T-helper 1 cell (primary cell): ENCODE results near the gene HS3ST3B1.
A peak's percentile ranks its signal among the peaks of the same experiment; 100 is the strongest.

Experiments used
- DNase-seq, 5 donors: peaks; one replicate each; pipeline ENCODE4 v3.0.0-alpha.2; 2012 to 2020

HS3ST3B1 gene

GRCh38 chr17:14303343-14304221 is 2.7 kb downstream of the HS3ST3B1 start:
- peak; percentile 26 to 49 (median 38) for DNase-seq

- no peak for DNase-seq
Observed at GRCh38 chr17:14304222-14304772, 3.4 kb downstream of the HS3ST3B1 start.

DNA sequence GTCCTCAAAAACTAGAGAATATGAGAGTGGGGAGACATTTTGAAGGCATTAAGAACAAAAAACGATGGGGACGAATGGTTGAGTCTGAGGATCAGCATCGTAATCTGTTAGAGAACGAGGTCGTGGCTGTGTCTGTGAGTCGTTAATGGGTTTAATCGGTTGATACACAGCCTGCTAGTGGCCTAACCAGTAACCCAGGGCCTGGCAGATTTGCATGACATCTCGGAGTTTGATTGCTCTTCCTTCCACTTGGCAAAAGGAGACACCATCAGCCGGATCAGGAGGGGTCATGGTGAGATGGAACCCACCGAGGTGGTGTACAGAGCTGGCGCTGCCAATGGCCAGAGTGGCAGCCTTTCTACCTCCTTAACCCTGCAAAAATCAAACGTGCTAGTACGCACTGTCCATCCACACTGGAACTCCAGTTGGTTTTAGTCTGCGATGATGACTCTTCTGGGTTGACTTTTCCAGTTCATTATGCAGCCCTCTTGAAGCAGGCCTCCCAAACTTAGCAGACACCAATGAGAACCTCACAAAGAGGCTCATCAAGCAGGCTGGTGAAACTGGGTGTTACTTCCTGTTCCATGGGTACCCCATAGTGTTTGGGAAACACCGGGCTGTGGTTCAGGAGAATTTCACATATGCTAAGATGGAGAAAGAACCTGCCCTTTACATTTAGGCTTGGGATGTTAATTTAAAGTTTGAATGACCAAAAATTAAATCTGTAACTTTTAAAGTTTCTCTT is 4.1 kb downstream of the HS3ST3B1 start:
- DNase-seq: no peak

DNA sequence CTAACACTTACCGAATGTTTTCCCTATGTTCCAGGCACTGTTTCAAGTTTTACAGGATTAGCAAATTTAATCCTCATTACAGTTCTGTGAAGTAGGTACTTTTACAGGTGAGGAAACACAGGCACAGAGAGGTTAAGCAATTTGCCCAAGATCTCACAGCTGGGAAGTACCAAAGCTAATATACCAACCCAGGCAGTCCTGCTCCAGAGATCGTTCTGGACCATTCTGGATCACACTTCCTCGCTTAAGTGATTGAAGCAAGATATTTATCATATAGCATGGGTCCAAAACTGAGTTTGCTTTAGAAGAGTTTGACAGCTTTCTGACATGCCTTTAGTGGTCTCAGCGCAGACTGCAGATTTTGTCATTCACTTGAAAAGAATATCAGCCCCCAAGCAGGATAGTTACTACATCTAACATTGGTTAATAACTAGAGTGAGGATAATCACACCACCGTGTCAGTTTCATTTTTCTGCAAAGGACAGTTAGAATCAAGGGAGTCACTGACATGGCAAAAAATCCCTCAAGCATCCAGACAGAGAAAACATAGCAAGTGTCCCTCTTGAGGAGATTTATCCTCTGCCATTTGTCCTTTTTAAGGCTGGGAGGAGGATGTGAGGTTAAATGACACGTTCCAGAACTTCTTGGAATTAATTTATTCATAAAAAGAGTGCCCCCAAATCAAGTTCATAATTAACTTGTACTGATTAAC is 5.1 kb downstream of the HS3ST3B1 start:
- no peak for DNase-seq

GRCh38 chr17:14306596-14306995 is 5.7 kb downstream of the HS3ST3B1 start:
- no peak for DNase-seq

- no peak for DNase-seq
Observed at GRCh38 chr17:14307560-14308024, 6.7 kb downstream of the HS3ST3B1 start.

DNA sequence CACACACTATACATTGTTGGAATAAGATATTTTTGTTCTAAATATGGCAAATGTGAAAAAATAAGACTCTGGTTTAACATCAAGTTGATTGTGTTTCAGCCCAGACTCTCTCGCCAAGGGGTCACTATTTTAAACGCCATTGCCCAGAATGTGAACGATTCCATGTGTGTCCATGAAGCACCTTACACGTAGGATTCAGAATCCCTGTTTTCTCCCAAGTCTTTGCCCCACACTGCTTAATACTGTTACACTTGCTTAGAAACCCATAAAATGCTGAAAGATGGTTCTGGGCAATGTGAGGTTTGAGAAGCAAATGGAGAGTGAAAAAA is 7.7 kb downstream of the HS3ST3B1 start:
- DNase-seq: no peak

DNA sequence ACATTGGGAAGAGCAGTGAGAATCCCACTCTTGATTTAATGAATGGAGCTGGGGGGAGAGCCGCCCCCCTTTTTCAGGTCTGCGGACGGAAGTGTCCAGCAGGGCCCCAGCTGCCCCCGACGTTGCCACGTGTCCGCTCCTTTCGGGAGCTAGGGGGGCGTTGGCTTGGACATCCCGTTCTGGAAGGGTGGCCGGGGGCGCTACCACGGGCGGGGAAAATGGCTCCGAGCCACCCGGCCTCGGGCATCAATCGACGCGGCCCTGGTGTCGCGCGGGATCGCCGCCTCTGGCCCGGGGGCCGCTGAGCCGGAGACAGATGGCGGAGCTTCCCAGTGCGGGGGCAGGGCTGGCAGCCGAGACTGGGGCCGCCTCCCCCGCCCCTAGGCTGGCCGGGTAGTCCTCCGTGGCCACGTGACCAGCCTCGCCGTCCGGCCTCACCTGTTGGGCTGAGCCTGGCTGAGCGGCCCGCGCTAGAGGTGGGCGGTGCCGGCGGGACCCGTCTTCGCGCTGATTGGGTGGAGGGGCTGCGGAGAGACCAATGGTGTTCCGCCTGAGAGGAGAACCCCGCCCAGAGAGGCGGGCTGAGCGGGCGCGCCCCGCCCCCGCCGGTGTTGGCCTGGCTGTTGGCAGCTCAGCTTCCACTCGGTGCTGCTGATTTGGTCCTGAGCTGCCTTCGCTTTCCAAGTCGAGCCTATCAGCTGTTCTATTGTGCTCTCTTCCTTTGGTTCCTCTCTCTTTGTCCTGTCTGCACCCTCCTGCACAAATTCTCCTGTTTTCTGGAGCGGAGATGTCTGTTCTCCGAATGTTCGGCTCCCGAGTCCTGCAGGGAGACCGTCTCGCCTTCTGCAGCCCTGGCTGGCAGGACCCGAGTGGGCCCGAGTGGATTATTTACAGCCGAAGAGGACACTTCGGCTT is 8.3 kb downstream of the HS3ST3B1 start:
- DNase-seq: peak; percentile 87 to 93 (median 90)

DNA sequence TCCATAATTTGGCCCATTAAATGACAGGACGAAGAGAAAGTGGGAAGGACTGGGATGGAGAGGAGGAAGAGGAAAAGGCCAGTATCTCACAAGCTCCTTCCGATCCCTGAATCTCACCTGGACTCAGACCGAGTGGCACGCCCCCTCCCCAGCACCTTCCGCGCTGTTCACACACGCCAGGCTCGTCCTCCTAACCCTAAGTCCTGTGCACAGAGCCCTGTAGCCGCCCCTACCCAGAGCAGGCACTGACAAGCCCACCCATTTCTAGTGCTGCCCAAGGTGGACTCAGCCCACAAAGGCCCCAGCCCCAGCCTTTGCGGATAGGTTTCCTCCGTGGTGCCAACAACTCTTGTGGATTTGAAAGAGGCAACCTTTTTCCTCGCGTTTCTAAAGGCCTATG is 9.2 kb downstream of the HS3ST3B1 start:
- DNase-seq: no peak

- DNase-seq: no peak
Observed at GRCh38 chr17:14310605-14311004, 9.7 kb downstream of the HS3ST3B1 start.

- no peak for DNase-seq
Observed at GRCh38 chr17:14311186-14311705, 10.4 kb downstream of the HS3ST3B1 start.

DNA sequence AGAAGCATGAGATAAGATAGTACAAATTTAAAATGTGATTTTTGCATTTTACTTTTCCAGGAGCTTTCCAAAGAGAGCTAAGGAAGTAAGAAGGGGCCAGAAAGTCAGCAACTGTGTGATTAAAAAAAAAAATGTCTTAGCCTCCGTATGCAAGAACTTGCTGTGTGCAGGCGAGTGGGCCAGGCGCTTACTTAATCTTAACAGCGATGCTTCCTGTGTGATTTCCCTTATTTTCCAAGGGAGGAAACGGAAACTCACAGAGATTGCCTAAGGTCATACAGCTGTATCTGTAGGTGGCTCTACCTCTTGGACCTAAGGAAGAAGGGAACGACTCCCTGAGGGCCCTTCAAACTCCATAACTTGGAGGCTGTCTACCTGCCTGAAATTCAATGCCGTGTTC is 11.1 kb downstream of the HS3ST3B1 start:
- no peak for DNase-seq

GRCh38 chr17:14312522-14312921 is 11.6 kb downstream of the HS3ST3B1 start:
- no peak for DNase-seq

- no peak for DNase-seq
Observed at GRCh38 chr17:14316126-14316832, 15.4 kb downstream of the HS3ST3B1 start.

- DNase-seq: no peak
Observed at GRCh38 chr17:14317383-14317782, 16.5 kb downstream of the HS3ST3B1 start.

GRCh38 chr17:14318109-14318917 is 17.4 kb downstream of the HS3ST3B1 start:
- no peak for DNase-seq

- DNase-seq: no peak
Observed at GRCh38 chr17:14318918-14319205, 18.0 kb downstream of the HS3ST3B1 start.

DNA sequence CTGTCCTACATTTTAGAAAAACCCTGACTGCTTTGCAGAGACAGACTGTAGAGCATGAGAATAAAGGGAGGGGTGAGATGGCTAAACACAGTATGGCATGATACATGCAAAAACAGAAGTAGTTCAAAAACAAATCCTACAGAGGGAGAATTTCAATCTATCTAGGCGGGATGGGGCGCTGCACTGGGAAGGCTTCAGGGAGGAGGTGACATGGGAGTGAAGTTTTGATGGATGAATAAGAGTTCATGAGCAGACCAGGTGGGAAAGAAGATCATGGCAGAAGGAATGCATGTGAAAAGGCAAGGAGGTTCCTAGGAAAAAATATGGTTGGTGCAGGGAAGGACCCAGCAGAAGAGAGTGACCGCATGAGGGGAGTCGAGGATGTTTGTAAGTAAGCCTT is 19.2 kb downstream of the HS3ST3B1 start:
- no peak for DNase-seq

DNA sequence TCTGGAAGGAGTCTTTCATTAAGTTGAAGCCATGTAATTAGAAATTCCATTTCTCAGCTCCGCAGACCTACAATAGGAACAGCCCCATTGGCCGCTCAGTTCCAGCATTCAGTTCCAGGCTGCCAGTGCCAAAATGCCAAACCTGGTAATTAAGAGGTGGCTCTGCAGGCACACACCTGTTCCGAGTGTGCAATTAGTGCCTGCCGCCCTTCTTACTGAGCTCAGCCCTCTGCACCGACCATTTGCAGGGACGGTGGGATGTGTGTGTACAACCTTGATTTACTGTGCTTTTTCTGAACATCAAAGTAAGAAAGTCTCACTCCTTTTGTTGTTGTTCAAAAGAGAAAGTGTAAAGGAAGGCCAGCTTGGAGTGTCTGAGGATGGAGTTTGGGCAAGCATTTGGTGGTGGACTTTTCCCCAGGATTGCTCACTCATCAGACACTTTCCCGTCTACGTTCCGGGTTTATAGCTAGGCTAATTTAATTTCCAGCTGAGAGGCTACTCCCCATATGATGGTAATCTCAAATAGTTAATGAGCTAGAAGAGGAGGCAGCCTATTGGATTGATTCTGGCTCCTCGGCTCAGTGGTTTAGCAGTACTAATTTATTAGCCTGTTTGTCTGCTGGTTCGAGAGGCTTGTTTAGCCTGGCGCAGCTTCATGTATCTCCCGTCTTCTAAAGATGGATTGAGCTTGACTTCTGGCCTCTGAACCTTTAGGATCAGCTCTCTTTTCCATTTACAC is 20.0 kb downstream of the HS3ST3B1 start:
- DNase-seq: no peak
